Ovary (tissue), 3 donors: ENCODE measurements around the gene BCAR3.

Experiments
- CTCF ChIP-seq, 3 donors: fragments of 450-650 bp in 2 of 3; fragments of 200-600 bp in 1 of 3; IDR thresholded peaks; one replicate each; pipeline versions ENCODE4 v1.5.1 to v1.8.0; 2016 to 2022; ENCODE audit warnings: antibody characterized with exemption in 3 of 3, mild to moderate bottlenecking in 1 of 3
- EP300 ChIP-seq: sonication (generic); formaldehyde crosslinking; IDR thresholded peaks from one replicate; pipeline ENCODE4 v1.6.1; 2017; ENCODE audit warnings: antibody characterized with exemption
- donor health status: DM: no; HTN: no; CAD: no.

DNA sequence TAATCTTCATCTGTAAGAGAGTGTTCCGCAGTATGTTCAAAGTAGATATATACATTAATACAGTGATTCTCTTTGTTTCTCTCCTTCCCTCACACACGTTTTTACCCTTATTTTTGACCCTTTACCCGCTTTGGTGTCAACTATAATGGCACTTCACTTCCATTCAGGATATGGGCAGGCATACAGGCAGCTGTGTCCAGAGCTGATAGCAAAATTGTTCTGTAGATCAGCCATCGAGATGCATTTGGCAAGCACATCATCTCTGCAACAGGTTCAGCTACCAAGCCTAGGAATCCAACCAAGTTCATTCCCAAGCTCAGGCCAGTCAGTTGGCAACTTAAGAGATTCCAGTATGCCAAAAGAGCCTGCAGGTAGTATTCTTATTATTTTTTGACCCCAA is 158.9 kb downstream of the BCAR3 start:
- no peak for TF ChIP-seq CTCF (IDR thresholded peaks at IDR 0.05)
- TF ChIP-seq EP300, result no peak
